Loucy (cell line): ENCODE results near the gene CDH4.

ENCODE experiments used
- H2AFZ ChIP-seq: fragments of 200-600 bp; sonication (generic); 2 replicates; pipeline ENCODE4 v1.6.0; 2016; ENCODE audit warnings: antibody characterized with exemption, mild to moderate bottlenecking, low read length, moderate library complexity
- H3F3A ChIP-seq: fragments of 200-600 bp; 2 replicates; pipeline ENCODE4 v1.6.0; 2016; ENCODE audit warnings: antibody characterized with exemption, low read depth, mild to moderate bottlenecking
- H3K27me3 ChIP-seq: fragments of 200-600 bp; sonication (generic); 2 replicates; pipeline ENCODE4 v1.6.1; 2014; ENCODE audit warnings: low read length, mild to moderate bottlenecking; ENCODE audit not compliant: insufficient read depth, poor library complexity, severe bottlenecking
- H3K36me3 ChIP-seq: fragments of 200-600 bp; sonication (generic); 2 replicates; pipeline ENCODE4 v1.6.1; 2016; ENCODE audit warnings: low read length; ENCODE audit not compliant: insufficient read depth
- H3K4me1 ChIP-seq: fragments of 200-600 bp; sonication (generic); 2 replicates; pipeline ENCODE4 v1.5.1; 2014; ENCODE audit warnings: low read length, mild to moderate bottlenecking; ENCODE audit not compliant: insufficient read depth, poor library complexity, severe bottlenecking
- H3K4me2 ChIP-seq: fragments of 200-600 bp; sonication (generic); 2 replicates; pipeline ENCODE4 v1.6.0; 2014; ENCODE audit warnings: antibody characterized with exemption, low read length, low read depth, mild to moderate bottlenecking; ENCODE audit not compliant: poor library complexity, severe bottlenecking
- H3K4me3 ChIP-seq: fragments of 200-600 bp; sonication (generic); 2 replicates; pipeline ENCODE4 v1.5.1; 2014; ENCODE audit warnings: low read length, mild to moderate bottlenecking, mixed read lengths; ENCODE audit not compliant: poor library complexity, severe bottlenecking
- H3K79me2 ChIP-seq: fragments of 200-600 bp; sonication (generic); 2 replicates; pipeline ENCODE4 v1.6.1; 2014; ENCODE audit warnings: low read length; ENCODE audit not compliant: insufficient read depth
- H3K9ac ChIP-seq: fragments of 200-600 bp; sonication (generic); 2 replicates; pipeline ENCODE4 v1.6.0; 2014; ENCODE audit warnings: mild to moderate bottlenecking, low read depth, low read length, moderate library complexity; ENCODE audit not compliant: poor library complexity, severe bottlenecking
- H3K9me2 ChIP-seq: fragments of 200-600 bp; sonication (generic); replicated peaks from 2 replicates; pipeline ENCODE4 v1.6.1; 2016; ENCODE audit warnings: low read depth, low read length, mixed read lengths
- H3K9me3 ChIP-seq: fragments of 200-600 bp; sonication (generic); 2 replicates; pipeline ENCODE4 v1.6.1; 2014; ENCODE audit warnings: mild to moderate bottlenecking, antibody characterized with exemption, low read length, low read depth; ENCODE audit not compliant: insufficient read depth
- H4K20me1 ChIP-seq: fragments of 200-600 bp; sonication (generic); 2 replicates; pipeline ENCODE4 v1.6.0; 2014; ENCODE audit warnings: antibody characterized with exemption, low read length, mild to moderate bottlenecking; ENCODE audit not compliant: insufficient read depth, poor library complexity, severe bottlenecking
- CTCF ChIP-seq: fragments of 200-600 bp; sonication (generic); conservative IDR thresholded peaks from 2 replicates; pipeline ENCODE4 v1.5.1; 2014; ENCODE audit warnings: mild to moderate bottlenecking, antibody characterized with exemption, low read length
- EZH2phosphoT487 ChIP-seq: fragments of 200-600 bp; IDR thresholded peaks from 2 replicates; pipeline ENCODE4 v1.6.1; 2018; ENCODE audit warnings: antibody characterized with exemption, mild to moderate bottlenecking, moderate library complexity, borderline replicate concordance

Gene CDH4

GRCh38 chr20:61735503-61735785 is 483.4 kb downstream of the CDH4 start:
- Histone ChIP-seq H3K79me2 (no peaks in the 10 kb centered on the region), H3K36me3 (no peaks in the 10 kb centered on the region), H3K4me2 (no peak overlapping the region), H4K20me1 (no peaks in the 10 kb centered on the region), H3K4me3 (no peak overlapping the region), H3K9me3 (no peaks in the 10 kb centered on the region), H3F3A (no peaks in the 10 kb centered on the region), H3K4me1 (no peaks in the 10 kb centered on the region), H3K9me2 (no peaks in the 10 kb centered on the region), H2AFZ (no peak overlapping the region), H3K27me3 (no peaks in the 10 kb centered on the region), H3K9ac (no peak overlapping the region)
- TF ChIP-seq EZH2phosphoT487, result no peak
- no peak for TF ChIP-seq CTCF

- TF ChIP-seq EZH2phosphoT487, result no peak
- TF ChIP-seq CTCF, result no peak
These were observed 484.1 kb downstream of the CDH4 start for GRCh38 chr20:61736001-61736635.

DNA sequence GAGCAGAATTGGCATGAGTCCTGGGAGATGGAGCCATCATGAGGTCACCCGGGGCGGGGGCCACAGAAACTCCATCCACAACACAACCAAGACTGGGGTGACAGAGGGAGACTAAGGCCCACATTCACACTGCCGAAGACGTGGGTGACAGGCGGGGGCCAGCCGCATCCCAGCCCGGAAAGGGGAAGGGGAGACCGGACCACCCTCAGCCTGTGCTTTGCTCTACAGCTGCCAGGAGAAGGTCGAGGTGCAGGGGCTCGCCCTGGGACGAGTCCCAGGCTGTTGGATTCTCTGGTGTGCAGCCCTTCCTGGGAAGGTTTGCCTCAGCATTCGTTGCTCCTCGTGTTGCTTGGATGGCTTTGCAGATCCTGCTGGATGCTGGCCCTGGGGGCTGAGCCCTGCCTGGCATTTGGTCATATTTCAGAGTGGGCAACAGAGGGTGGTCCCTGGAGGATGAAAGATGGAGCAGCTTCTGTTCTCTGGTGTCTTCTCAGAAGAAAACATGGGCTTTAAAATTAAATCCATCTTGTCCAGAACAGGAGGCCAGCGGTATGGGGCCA is 484.8 kb downstream of the CDH4 start:
- Histone ChIP-seq H3K9me2 (no peaks in the 10 kb centered on the region), H3F3A (no peaks in the 10 kb centered on the region), H4K20me1 (no peaks in the 10 kb centered on the region), H3K4me3 (no peak overlapping the region), H3K79me2 (no peaks in the 10 kb centered on the region), H3K4me2 (no peak overlapping the region), H3K4me1 (no peaks in the 10 kb centered on the region), H3K36me3 (no peaks in the 10 kb centered on the region), H3K27me3 (no peaks in the 10 kb centered on the region), H2AFZ (no peak overlapping the region), H3K9me3 (no peaks in the 10 kb centered on the region), H3K9ac (no peak overlapping the region)
- TF ChIP-seq CTCF, result no peak

More at GRCh38 chr20:61736001-61736635, 484.1 kb downstream of the CDH4 start:
- Histone ChIP-seq H3K79me2 (no peaks in the 10 kb centered on the region), H3K4me2 (no peak overlapping the region), H3K27me3 (no peaks in the 10 kb centered on the region), H2AFZ (no peak overlapping the region), H3F3A (no peaks in the 10 kb centered on the region), H3K9me2 (no peaks in the 10 kb centered on the region), H3K4me1 (no peaks in the 10 kb centered on the region), H3K9me3 (no peaks in the 10 kb centered on the region), H3K9ac (no peak overlapping the region), H3K36me3 (no peaks in the 10 kb centered on the region), H4K20me1 (no peaks in the 10 kb centered on the region), H3K4me3 (no peak overlapping the region)
